Measurements from ENCODE around the gene ACTMAP. TPM values are rescaled to one million over a fixed set of nuclear protein-coding genes. Genes with fewer than 3 reads are reported as not detected.

ACTMAP gene
- total and polyA plus RNA-seq, 7 donors, result 1.8 to 11.0 (median 5.3) TPM

GRCh38 chr19:40759352-40759751 lies 9.1 kb upstream of the ACTMAP start:
- TF ChIP-seq POLR2AphosphoS5 (IDR thresholded peaks at IDR 0.05) (no peak), POLR2A (IDR thresholded peaks at IDR 0.05) (no peak), EP300 (IDR thresholded peaks at IDR 0.05) (no peak)
- TF ChIP-seq, protein P1, sequence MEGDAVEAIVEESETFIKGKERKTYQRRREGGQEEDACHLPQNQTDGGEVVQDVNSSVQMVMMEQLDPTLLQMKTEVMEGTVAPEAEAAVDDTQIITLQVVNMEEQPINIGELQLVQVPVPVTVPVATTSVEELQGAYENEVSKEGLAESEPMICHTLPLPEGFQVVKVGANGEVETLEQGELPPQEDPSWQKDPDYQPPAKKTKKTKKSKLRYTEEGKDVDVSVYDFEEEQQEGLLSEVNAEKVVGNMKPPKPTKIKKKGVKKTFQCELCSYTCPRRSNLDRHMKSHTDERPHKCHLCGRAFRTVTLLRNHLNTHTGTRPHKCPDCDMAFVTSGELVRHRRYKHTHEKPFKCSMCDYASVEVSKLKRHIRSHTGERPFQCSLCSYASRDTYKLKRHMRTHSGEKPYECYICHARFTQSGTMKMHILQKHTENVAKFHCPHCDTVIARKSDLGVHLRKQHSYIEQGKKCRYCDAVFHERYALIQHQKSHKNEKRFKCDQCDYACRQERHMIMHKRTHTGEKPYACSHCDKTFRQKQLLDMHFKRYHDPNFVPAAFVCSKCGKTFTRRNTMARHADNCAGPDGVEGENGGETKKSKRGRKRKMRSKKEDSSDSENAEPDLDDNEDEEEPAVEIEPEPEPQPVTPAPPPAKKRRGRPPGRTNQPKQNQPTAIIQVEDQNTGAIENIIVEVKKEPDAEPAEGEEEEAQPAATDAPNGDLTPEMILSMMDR (IDR thresholded peaks at IDR 0.05), result no peak
- DNase-seq, result no peak
- Histone ChIP-seq H3K27me3 (no peaks in the 10 kb centered on the region), H3K36me3 (peaks cover 52 to 80% (median 68%) of the 10 kb centered on the region in 4 donors), H3K9me3 (no peaks in the 10 kb centered on the region), H3K27ac (no peak overlapping the region), H3K4me1 (peaks cover 0 to 26% (median 18%) of the 10 kb centered on the region in 4 donors), H3K4me3 (no peak overlapping the region)
- 94% methylated on average over 13 of the region's 13 CpGs for WGBS, 2 donors
- intact Hi-C loops (cut with DNase I), result no loop called here

- Histone ChIP-seq H3K4me3 (no peak overlapping the region), H3K4me1 (peaks cover 0 to 35% (median 27%) of the 10 kb centered on the region in 4 donors), H3K27ac (no peak overlapping the region), H3K36me3 (peaks cover 43 to 71% (median 59%) of the 10 kb centered on the region in 4 donors), H3K27me3 (no peaks in the 10 kb centered on the region), H3K9me3 (no peaks in the 10 kb centered on the region)
- TF ChIP-seq, protein P1 (IDR thresholded peaks at IDR 0.05), result no peak
- no peak for TF ChIP-seq POLR2AphosphoS5 (IDR thresholded peaks at IDR 0.05)
- no peak for TF ChIP-seq POLR2A (IDR thresholded peaks at IDR 0.05)
- TF ChIP-seq EP300 (IDR thresholded peaks at IDR 0.05), result no peak
- DNase-seq, result no peak
- intact Hi-C loops (cut with DNase I), result no loop called here
- 96 to 98% methylated on average over 3 of the region's 3 CpGs for WGBS, 2 donors
Measured at GRCh38 chr19:40758491-40758890, 8.2 kb upstream of the ACTMAP start.

DNA sequence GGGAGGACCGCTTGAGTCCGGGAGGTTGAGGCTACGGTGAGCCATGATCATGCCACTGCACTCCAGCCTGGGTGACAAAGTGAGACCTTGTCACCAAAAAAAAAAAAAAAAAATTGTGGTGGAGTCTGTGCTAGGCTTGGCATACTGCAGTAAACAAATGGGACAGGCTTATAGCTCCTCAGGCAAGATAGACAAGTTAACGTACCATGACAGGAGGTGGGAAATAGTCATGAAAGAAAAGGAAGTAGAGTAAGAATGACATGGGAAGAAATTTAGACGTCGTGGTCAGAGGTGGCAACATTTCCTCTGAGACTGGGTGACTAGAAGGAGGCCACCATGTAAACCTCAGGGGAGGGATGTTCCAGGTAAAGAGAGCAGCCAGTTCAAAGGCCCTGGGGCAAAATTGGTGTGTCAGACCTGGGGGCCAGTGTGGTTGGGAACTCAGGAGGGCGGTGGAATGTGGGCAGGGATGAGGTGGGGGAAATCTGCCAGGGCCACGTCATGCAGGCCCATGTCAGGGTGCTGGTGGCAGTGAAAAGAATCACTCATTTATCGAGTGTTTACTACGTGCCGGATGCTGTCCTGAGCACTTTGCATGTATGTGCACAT lies 6.3 kb upstream of the ACTMAP start:
- Histone ChIP-seq H3K9me3 (no peaks in the 10 kb centered on the region), H3K4me1 (peaks cover 0 to 52% (median 43%) of the 10 kb centered on the region in 4 donors), H3K27ac (no peak overlapping the region), H3K27me3 (no peaks in the 10 kb centered on the region), H3K4me3 (no peak overlapping the region), H3K36me3 (peaks cover 24 to 52% (median 40%) of the 10 kb centered on the region in 4 donors)
- TF ChIP-seq POLR2A (IDR thresholded peaks at IDR 0.05) (no peak), EP300 (IDR thresholded peaks at IDR 0.05) (no peak), POLR2AphosphoS5 (IDR thresholded peaks at IDR 0.05) (no peak)
- TF ChIP-seq, protein P1 (IDR thresholded peaks at IDR 0.05), result no peak
- no peak for DNase-seq
- intact Hi-C loops (cut with DNase I), result no loop called here
- WGBS, 2 donors, result 74% methylated on average over 11 of the region's 11 CpGs

DNA sequence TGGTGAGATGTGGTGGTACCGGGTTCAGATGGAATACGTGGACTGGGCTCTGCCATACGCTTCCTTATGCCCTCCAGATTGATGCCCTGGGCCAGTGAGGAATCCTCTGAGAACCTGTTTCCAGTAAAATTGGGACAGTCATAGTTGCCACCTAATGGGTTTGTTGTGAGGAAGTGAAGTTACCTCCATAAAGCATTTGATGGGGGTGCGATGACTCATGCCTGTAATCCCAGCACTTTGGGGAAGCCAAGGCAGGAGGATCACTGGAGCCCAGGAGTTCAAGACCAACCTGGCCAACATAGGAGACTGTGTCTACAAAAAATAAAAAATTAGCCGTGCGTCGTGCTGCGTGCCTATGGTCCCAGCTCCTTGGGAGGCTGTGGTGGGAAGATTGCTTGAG lies 5.5 kb upstream of the ACTMAP start:
- no peak overlapping the region for H3K4me3 ChIP-seq
- intact Hi-C loops (cut with DNase I), result loop anchor here (2.0 kb wide), 1 partner anchor 19 kb away; the partner anchor contains the start of gene MIA
- H3K27me3 ChIP-seq, result no peaks in the 10 kb centered on the region
- DNase-seq, result no peak
- no peaks in the 10 kb centered on the region for H3K9me3 ChIP-seq
- H3K27ac ChIP-seq, result no peak overlapping the region
- WGBS, 2 donors, result 95 to 96% methylated on average over 8 of the region's 8 CpGs
- TF ChIP-seq EP300 (IDR thresholded peaks at IDR 0.05), result no peak
- H3K4me1 ChIP-seq, result peaks cover 0 to 52% (median 44%) of the 10 kb centered on the region in 4 donors
- H3K36me3 ChIP-seq, result peaks cover 21 to 44% (median 34%) of the 10 kb centered on the region in 4 donors

- intact Hi-C loops (cut with DNase I), result loop anchor here (2.0 kb wide), 1 partner anchor 20 kb away; the partner anchor contains the start of gene MIA
Measured at GRCh38 chr19:40755248-40755624, 5.0 kb upstream of the ACTMAP start.

More at GRCh38 chr19:40755248-40755624, 5.0 kb upstream of the ACTMAP start:
- no peak for TF ChIP-seq POLR2A (IDR thresholded peaks at IDR 0.05)
- TF ChIP-seq, protein P1 (IDR thresholded peaks at IDR 0.05), result no peak
- no peak for TF ChIP-seq POLR2AphosphoS5 (IDR thresholded peaks at IDR 0.05)
- no peak for TF ChIP-seq EP300 (IDR thresholded peaks at IDR 0.05)
- WGBS, 2 donors, result 78% methylated on average over 3 of the region's 3 CpGs
- no peak for DNase-seq
- no peaks in the 10 kb centered on the region for H3K27me3 ChIP-seq
- no peak overlapping the region for H3K27ac ChIP-seq
- no peak overlapping the region for H3K4me3 ChIP-seq
- peaks cover 0 to 52% (median 44%) of the 10 kb centered on the region in 4 donors for H3K4me1 ChIP-seq
- H3K36me3 ChIP-seq, result peaks cover 19 to 39% (median 29%) of the 10 kb centered on the region in 4 donors
- H3K9me3 ChIP-seq, result no peaks in the 10 kb centered on the region

All from sigmoid colon (tissue), 7 donors.